Lower leg skin (tissue), 4 donors: ENCODE measurements around the gene CLEC9A. TPM values are rescaled to one million over a fixed set of nuclear protein-coding genes. Genes with fewer than 3 reads are reported as not detected.

Experiments
- DNase-seq, 2 donors: peaks; one replicate each; pipeline ENCODE4 v3.0.0-alpha.2; 2019; ENCODE audit warnings: low spot score in 2 of 2
- H3K4me3 ChIP-seq: fragments of 200-600 bp; sonication (generic); 2 replicates; pipeline ENCODE4 v1.5.1; 2017; ENCODE audit warnings: mild to moderate bottlenecking, low read depth; ENCODE audit not compliant: poor library complexity, severe bottlenecking
- CTCF ChIP-seq, 3 donors: fragments of 450-650 bp; IDR thresholded peaks; one replicate each; pipeline ENCODE4 v1.5.1; 2016; ENCODE audit warnings: antibody characterized with exemption in 3 of 3, mild to moderate bottlenecking in 3 of 3, moderate library complexity in 2 of 3
- POLR2A ChIP-seq, 2 donors: fragments of 450-650 bp; IDR thresholded peaks; one replicate each; pipeline ENCODE4 v1.6.1; 2016 to 2017; ENCODE audit warnings: antibody characterized with exemption in 2 of 2, mild to moderate bottlenecking in 1 of 2, moderate library complexity in 1 of 2
- WGBS, 2 donors: methylation state at CpG; one replicate each; pipeline ENCODE4 v1.1.5; 2018; 5-methylcytosine and 5-hydroxymethylcytosine counted together
- intact Hi-C: fragments of 100-400 bp; cut with DNase I; formaldehyde crosslinking; loops from one replicate; pipeline ENCODE4 v1.15.0; 2023; ENCODE audit warnings: low total_unique reads
- total RNA-seq, 4 donors: library from RNA; depleted of rRNA; stranded (reverse); fragments of >200 nt; gene quantifications; one replicate each; pipeline ENCODE4 v1.1.0, GENCODE V29; 2016

The CLEC9A gene
- total RNA-seq, 4 donors from 2014 or later, result not detected

- WGBS, 2 donors, result 79% methylated on average over 6 of the region's 6 CpGs
- TF ChIP-seq CTCF (IDR thresholded peaks at IDR 0.05) (no peak), POLR2A (IDR thresholded peaks at IDR 0.05) (no peak)
- DNase-seq, result no peak
- intact Hi-C loops, result no loop called here
- no peak overlapping the region for H3K4me3 ChIP-seq
Observed at GRCh38 chr12:10012630-10013330, 17.7 kb upstream of the CLEC9A start.

- no peak for TF ChIP-seq CTCF (IDR thresholded peaks at IDR 0.05)
- no peak for TF ChIP-seq POLR2A (IDR thresholded peaks at IDR 0.05)
- WGBS, 2 donors, result 85 to 88% methylated on average over 4 of the region's 4 CpGs
- DNase-seq, result no peak
- intact Hi-C loops, result no loop called here
- no peak overlapping the region for H3K4me3 ChIP-seq
Observed at GRCh38 chr12:10015450-10015849, 15.0 kb upstream of the CLEC9A start.

GRCh38 chr12:10016881-10017280 is 13.6 kb upstream of the CLEC9A start:
- no peak for DNase-seq
- H3K4me3 ChIP-seq, result no peak overlapping the region
- TF ChIP-seq POLR2A (IDR thresholded peaks at IDR 0.05), result no peak
- no peak for TF ChIP-seq CTCF (IDR thresholded peaks at IDR 0.05)
- 0 to 3% methylated on average over 1 of the region's 1 CpG for WGBS, 2 donors
- intact Hi-C loops, result no loop called here

GRCh38 chr12:10018386-10018785 is 12.1 kb upstream of the CLEC9A start:
- 80 to 81% methylated on average over 5 of the region's 5 CpGs for WGBS, 2 donors
- H3K4me3 ChIP-seq, result no peak overlapping the region
- no peak for DNase-seq
- TF ChIP-seq POLR2A (IDR thresholded peaks at IDR 0.05), result no peak
- TF ChIP-seq CTCF (IDR thresholded peaks at IDR 0.05), result no peak
- intact Hi-C loops, result no loop called here

GRCh38 chr12:10021342-10021741 is 9.1 kb upstream of the CLEC9A start:
- WGBS, 2 donors, result 87 to 95% methylated on average over 3 of the region's 3 CpGs

More at GRCh38 chr12:10021342-10021741, 9.1 kb upstream of the CLEC9A start:
- DNase-seq, result no peak
- intact Hi-C loops, result no loop called here
- TF ChIP-seq POLR2A (IDR thresholded peaks at IDR 0.05) (no peak), CTCF (IDR thresholded peaks at IDR 0.05) (no peak)
- no peak overlapping the region for H3K4me3 ChIP-seq
